ENCODE measurements around the gene WNT2B. TPM values are rescaled to one million over a fixed set of nuclear protein-coding genes. Genes with fewer than 3 reads are reported as not detected.

WNT2B gene
- total RNA-seq, 1 donor from 2014 or later = 0.40 TPM

GRCh38 chr1:112558634-112559033, 49.9 kb downstream of the WNT2B start:
- no peak for DNase-seq (ENCODE audit: low spot score)
- ATAC-seq = no peak

- no peak for DNase-seq (ENCODE audit: low spot score)
- no peak for ATAC-seq
Measured at GRCh38 chr1:112563341-112563740, 54.6 kb downstream of the WNT2B start.

DNA sequence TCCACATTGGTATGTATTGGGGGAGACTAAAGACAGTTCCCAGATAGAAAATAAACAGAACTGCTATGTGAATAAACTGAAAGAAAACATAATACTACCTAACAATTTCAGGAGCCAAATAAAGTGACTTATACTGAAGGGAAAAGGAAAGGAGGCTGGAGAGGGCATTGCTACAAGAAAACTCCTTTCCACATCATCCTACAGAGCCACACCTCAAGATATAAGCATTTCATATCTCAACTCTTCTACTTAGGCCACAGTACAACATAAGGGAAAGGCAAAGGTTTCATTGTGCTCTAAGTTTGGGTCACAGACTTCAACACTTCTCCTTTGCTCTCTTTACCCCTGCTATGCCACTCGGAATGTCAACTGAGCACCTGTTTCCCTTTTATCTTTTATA, 55.3 kb downstream of the WNT2B start:
- ATAC-seq (no peak), DNase-seq (ENCODE audit: low spot score) (no peak)

- DNase-seq (ENCODE audit: low spot score) = no peak
- ATAC-seq = no peak
Measured at GRCh38 chr1:112565800-112566199, 57.0 kb downstream of the WNT2B start.

DNA sequence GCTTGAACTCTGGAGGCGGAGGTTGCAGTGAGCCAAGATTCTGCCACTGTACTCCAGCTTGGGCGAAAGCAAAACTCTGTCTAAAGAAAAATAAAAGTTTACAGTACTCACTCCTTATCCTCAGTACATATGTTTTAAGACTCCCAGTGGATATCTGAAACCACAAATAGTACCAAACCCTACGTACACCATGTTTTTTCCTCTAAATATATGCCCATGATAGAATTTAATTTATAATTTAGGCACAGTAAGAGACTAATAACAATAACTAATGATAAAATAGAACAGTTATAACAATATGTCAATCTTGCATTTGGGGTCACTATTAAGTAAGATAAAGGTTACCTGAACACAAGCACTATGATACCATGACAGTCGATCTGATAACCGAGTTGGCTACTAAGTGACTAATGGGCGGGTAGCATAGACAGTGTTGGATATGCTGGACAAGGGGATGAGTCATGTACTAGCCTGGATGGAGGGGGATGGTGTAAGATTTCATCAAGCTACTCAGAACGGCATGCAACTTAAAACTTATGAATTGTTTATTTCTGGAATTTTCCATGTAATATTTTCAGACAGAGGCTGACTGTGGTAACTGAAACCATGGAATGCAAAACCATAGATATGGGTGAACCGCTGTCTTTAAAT, 66.5 kb downstream of the WNT2B start:
- DNase-seq (ENCODE audit: low spot score) = no peak
- no peak for ATAC-seq

DNA sequence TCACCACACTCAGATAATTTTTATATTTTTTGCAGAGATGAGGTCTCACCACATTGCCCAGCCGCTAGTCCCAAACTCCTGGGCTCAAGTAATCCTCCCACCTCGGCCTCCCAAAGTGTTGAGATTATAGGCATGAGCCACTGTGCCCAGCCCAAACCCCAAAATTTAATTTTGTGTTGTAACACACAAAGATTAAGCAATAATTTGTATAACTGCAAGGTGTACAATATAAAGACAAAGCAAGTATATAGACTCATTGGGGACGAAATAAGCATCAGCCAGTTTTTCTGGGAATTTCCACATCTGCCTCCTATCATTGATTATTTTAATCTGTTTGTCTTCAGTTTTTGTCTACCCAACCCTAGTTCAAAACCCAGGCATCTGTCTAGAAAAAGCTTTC, 67.5 kb downstream of the WNT2B start:
- no peak for DNase-seq (ENCODE audit: low spot score)

More for the DNA sequence above, 67.5 kb downstream of the WNT2B start:
- ATAC-seq = no peak

Other genes with a start within 250 kb of the WNT2B start
- gene CTTNBP2NL, start 112.8 kb upstream of the WNT2B start, total RNA-seq = 4.5 TPM
- gene ST7L, start 110.2 kb downstream of the WNT2B start, total RNA-seq = 6.2 TPM
- gene CAPZA1, start 110.9 kb downstream of the WNT2B start, total RNA-seq = 32.8 TPM
- 44.3 TPM for gene MOV10, start 165.7 kb downstream of the WNT2B start, total RNA-seq
- 55.3 TPM for gene RHOC, start 198.2 kb downstream of the WNT2B start, total RNA-seq
- 0.33 TPM for gene PPM1J, start 206.4 kb downstream of the WNT2B start, total RNA-seq

All from left lobe of liver (tissue), 2 donors.